AG04450 (cell line): ENCODE data around the gene SCML2. TPM values are rescaled to one million over a fixed set of nuclear protein-coding genes. Genes with fewer than 3 reads are reported as not detected.

Source experiments
- CTCF ChIA-PET: fragments of 300-600, 350-600 bp; formaldehyde crosslinking; extraction: SDS; loops from one replicate; lab custom pipeline; 2022; ENCODE audit warnings: antibody characterized with exemption, inconsistent platforms; lab: Charles Lee
- POLR2A ChIA-PET: fragments of 350-600 bp; formaldehyde crosslinking; extraction: SDS; loops from one replicate; lab custom pipeline; 2021; ENCODE audit warnings: antibody characterized with exemption, inconsistent platforms; lab: Yijun Ruan, JAX
- DNase-seq: peaks from one replicate; pipeline ENCODE4 v3.0.0-alpha.2; 2011; ENCODE audit warnings: low read depth, low spot score
- H3K27ac ChIP-seq: one replicate; pipeline ENCODE4 v1.5.1; 2012; ENCODE audit warnings: low read depth, low read length, control low read depth
- H3K27me3 ChIP-seq: one replicate; pipeline ENCODE4 v1.6.0; 2012; ENCODE audit warnings: low read length; ENCODE audit not compliant: control insufficient read depth, insufficient read depth
- H3K4me3 ChIP-seq: 2 replicates; pipeline ENCODE4 v1.5.1; 2011; ENCODE audit warnings: mild to moderate bottlenecking, low read depth, low read length, control low read depth
- H3K9me3 ChIP-seq: 2 replicates; pipeline ENCODE4 v1.5.1; 2012; ENCODE audit warnings: low read length; ENCODE audit not compliant: control insufficient read depth, insufficient read depth
- CTCF ChIP-seq: IDR thresholded peaks from 2 replicates; pipeline ENCODE4 v1.5.1; 2011; ENCODE audit warnings: low read depth, low read length, control low read depth, inconsistent platforms
- polyA plus RNA-seq: library from polyadenylated mRNA; depleted of rRNA; stranded (reverse); fragments of >200 nt; gene quantifications from 2 replicates; pipeline ENCODE4 v1.2.3, GENCODE V29; 2011

The SCML2 gene
- polyA plus RNA-seq, 1 experiment = 1.7 TPM

GRCh38 chrX:18291006-18291545, 63.4 kb downstream of the SCML2 start:
- DNase-seq = peak; percentile 4
- H3K27ac ChIP-seq = no peak overlapping the region
- POLR2A ChIA-PET = no interaction called here
- TF ChIP-seq CTCF = no peak
- H3K9me3 ChIP-seq = no peaks in the 10 kb centered on the region
- H3K27me3 ChIP-seq = no peaks in the 10 kb centered on the region
- CTCF ChIA-PET = interaction anchor here (0.6 kb wide), 1 partner anchor 682 kb away, joined by 3 read pairs; no protein-coding TSS in a partner anchor
- no peak overlapping the region for H3K4me3 ChIP-seq

- CTCF ChIA-PET = no interaction called here
- Histone ChIP-seq H3K27ac (no peak overlapping the region), H3K27me3 (no peaks in the 10 kb centered on the region), H3K9me3 (no peaks in the 10 kb centered on the region), H3K4me3 (no peak overlapping the region)
- DNase-seq = no peak
- TF ChIP-seq CTCF = no peak
- POLR2A ChIA-PET = no interaction called here
These were observed 64.3 kb downstream of the SCML2 start for GRCh38 chrX:18290200-18290599.

GRCh38 chrX:18288716-18289115, 65.8 kb downstream of the SCML2 start:
- Histone ChIP-seq H3K9me3 (no peaks in the 10 kb centered on the region), H3K27me3 (no peaks in the 10 kb centered on the region), H3K27ac (no peak overlapping the region), H3K4me3 (no peak overlapping the region)
- CTCF ChIA-PET = no interaction called here
- POLR2A ChIA-PET = no interaction called here
- DNase-seq = no peak
- TF ChIP-seq CTCF = no peak

- DNase-seq = no peak
- Histone ChIP-seq H3K4me3 (no peak overlapping the region), H3K27me3 (no peaks in the 10 kb centered on the region), H3K9me3 (no peaks in the 10 kb centered on the region), H3K27ac (no peak overlapping the region)
- no peak for TF ChIP-seq CTCF
- ChIA-PET CTCF (no interaction called here), POLR2A (no interaction called here)
These were observed 68.1 kb downstream of the SCML2 start for GRCh38 chrX:18286322-18286831.

- H3K4me3 ChIP-seq = no peak overlapping the region
- DNase-seq = no peak
- POLR2A ChIA-PET = no interaction called here
- H3K9me3 ChIP-seq = no peaks in the 10 kb centered on the region
- CTCF ChIA-PET = no interaction called here
- no peaks in the 10 kb centered on the region for H3K27me3 ChIP-seq
- TF ChIP-seq CTCF = no peak
- no peak overlapping the region for H3K27ac ChIP-seq
These were observed 76.0 kb downstream of the SCML2 start for GRCh38 chrX:18278449-18278848.
